ENCODE measurements around the gene PTPRG.

GRCh38 chr3:61814674-61815073 lies 253.3 kb downstream of the PTPRG start:
- TF ChIP-seq, protein P1, sequence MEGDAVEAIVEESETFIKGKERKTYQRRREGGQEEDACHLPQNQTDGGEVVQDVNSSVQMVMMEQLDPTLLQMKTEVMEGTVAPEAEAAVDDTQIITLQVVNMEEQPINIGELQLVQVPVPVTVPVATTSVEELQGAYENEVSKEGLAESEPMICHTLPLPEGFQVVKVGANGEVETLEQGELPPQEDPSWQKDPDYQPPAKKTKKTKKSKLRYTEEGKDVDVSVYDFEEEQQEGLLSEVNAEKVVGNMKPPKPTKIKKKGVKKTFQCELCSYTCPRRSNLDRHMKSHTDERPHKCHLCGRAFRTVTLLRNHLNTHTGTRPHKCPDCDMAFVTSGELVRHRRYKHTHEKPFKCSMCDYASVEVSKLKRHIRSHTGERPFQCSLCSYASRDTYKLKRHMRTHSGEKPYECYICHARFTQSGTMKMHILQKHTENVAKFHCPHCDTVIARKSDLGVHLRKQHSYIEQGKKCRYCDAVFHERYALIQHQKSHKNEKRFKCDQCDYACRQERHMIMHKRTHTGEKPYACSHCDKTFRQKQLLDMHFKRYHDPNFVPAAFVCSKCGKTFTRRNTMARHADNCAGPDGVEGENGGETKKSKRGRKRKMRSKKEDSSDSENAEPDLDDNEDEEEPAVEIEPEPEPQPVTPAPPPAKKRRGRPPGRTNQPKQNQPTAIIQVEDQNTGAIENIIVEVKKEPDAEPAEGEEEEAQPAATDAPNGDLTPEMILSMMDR (conservative IDR thresholded peaks at IDR 0.05; ENCODE audit: low read depth, low read length) = no peak
- no peak for TF ChIP-seq EZH2phosphoT487 (IDR thresholded peaks at IDR 0.05; ENCODE audit: borderline replicate concordance, low read length)
- no peak for TF ChIP-seq EZH2 (IDR thresholded peaks at IDR 0.05; ENCODE audit: low read length, unreplicated experiment)

All from PC-3 (cell line).